Right cardiac atrium (tissue), 5 donors: ENCODE results near the gene AMER2. TPM values are rescaled to one million over a fixed set of nuclear protein-coding genes. Genes with fewer than 3 reads are reported as not detected.

Source experiments
- ATAC-seq, 2 donors: fragments of 200-7000 bp; cut with Tn5 transposase; one replicate each; pipeline versions ENCODE4 v1.8.0 to v1.9.1; 2020; ENCODE audit warnings: moderate library complexity in 2 of 2, mild to moderate bottlenecking in 1 of 2
- DNase-seq, 3 donors: peaks; one replicate each; pipeline ENCODE4 v3.0.0-alpha.2; 2020
- H3K27ac ChIP-seq: one replicate; pipeline ENCODE4 v1.5.1; 2013; ENCODE audit warnings: mild to moderate bottlenecking, low read length, control low read depth, moderate library complexity
- H3K27me3 ChIP-seq: one replicate; pipeline ENCODE4 v1.6.1; 2013; ENCODE audit not compliant: control insufficient read depth, insufficient read depth
- H3K4me1 ChIP-seq: one replicate; pipeline ENCODE4 v1.6.1; 2013; ENCODE audit warnings: low read length; ENCODE audit not compliant: control insufficient read depth, insufficient read depth
- H3K4me3 ChIP-seq: one replicate; pipeline ENCODE4 v1.5.1; 2013; ENCODE audit warnings: low read length, control low read depth
- H3K9me3 ChIP-seq: one replicate; pipeline ENCODE4 v1.6.1; 2013; ENCODE audit warnings: low read length; ENCODE audit not compliant: control insufficient read depth
- WGBS: extraction: QIAGEN DNeasy Blood & Tissue Kit; methylation state at CpG from one replicate; pipeline ENCODE4 v1.1.7; 2013; 5-methylcytosine and 5-hydroxymethylcytosine counted together
- intact Hi-C, 4 donors: fragments of 100-400 bp; cut with DNase I; formaldehyde crosslinking; loops; one replicate each; pipeline versions ENCODE4 v1.11.0 to v1.14.0; 2022 to 2023
- polyA plus RNA-seq: library from polyadenylated mRNA; stranded (reverse); fragments of 200-250 nt; gene quantifications from one replicate; pipeline ENCODE4 v1.2.3, GENCODE V29; 2013
- total RNA-seq, 4 donors: library from RNA; stranded (reverse); fragmentation: NEBNext Ultra II Directional; extraction: Animal tissue kit (Norgen Biotek cat#: 25700); gene quantifications; one replicate each; pipeline ENCODE4 v1.2.1, GENCODE V29; 2021
- donor health status: healthy with polysubstance abuse.
- donor health status: DM: no; HTN: yes; CAD: no.
- donor health status: DM: no; HTN: no; CAD: no.
- donor health status: DM: no; HTN: yes; CAD: no; lungs with severe emphysema.
- donor health status: DM: yes; HTN: yes; CAD: no.

The AMER2 gene
- total and polyA plus RNA-seq, 5 donors, result not detected

- H3K4me1 ChIP-seq, result no peaks in the 10 kb centered on the region
- H3K27me3 ChIP-seq, result no peaks in the 10 kb centered on the region
- 58% methylated on average over 18 of the region's 18 CpGs for WGBS
- ATAC-seq (no peak), DNase-seq (no peak)
- H3K27ac ChIP-seq, result no peak overlapping the region
- intact Hi-C loops, result no loop called here
- no peak overlapping the region for H3K4me3 ChIP-seq
- H3K9me3 ChIP-seq, result no peaks in the 10 kb centered on the region
Measured at GRCh38 chr13:25179832-25180774, 8.0 kb upstream of the AMER2 start.

GRCh38 chr13:25179011-25179410 lies 6.9 kb upstream of the AMER2 start:
- no peaks in the 10 kb centered on the region for H3K9me3 ChIP-seq
- ATAC-seq (no peak), DNase-seq (no peak)
- no peak overlapping the region for H3K27ac ChIP-seq
- WGBS, result 93% methylated on average over 3 of the region's 3 CpGs
- no peaks in the 10 kb centered on the region for H3K4me1 ChIP-seq
- intact Hi-C loops, result no loop called here
- no peak overlapping the region for H3K4me3 ChIP-seq
- no peaks in the 10 kb centered on the region for H3K27me3 ChIP-seq

GRCh38 chr13:25178070-25178469 lies 6.0 kb upstream of the AMER2 start:
- DNase-seq, result no peak

DNA sequence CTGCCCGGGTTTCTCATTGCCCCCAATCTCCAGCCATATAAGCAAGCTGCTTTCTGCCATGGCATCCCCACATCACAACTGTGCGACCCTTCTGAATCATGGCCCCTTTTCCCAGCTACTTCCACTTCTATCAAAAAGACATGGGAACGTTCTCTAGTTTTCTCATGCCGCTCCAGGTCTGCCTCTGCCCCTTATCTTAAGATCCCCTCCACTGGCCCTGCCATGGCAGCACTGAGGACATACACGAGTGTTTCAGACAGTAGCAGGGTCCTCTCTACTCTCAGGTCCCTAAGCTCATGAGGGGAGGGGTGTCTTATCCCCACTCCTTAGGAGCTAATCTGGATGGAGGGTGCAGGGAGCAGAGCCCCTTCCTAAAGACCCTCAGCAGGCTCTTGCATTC lies 5.5 kb upstream of the AMER2 start:
- Histone ChIP-seq H3K27ac (no peak overlapping the region), H3K4me3 (no peak overlapping the region), H3K27me3 (no peaks in the 10 kb centered on the region), H3K9me3 (no peaks in the 10 kb centered on the region), H3K4me1 (no peaks in the 10 kb centered on the region)
- intact Hi-C loops, result no loop called here
- no peak for ATAC-seq
- WGBS, result 77% methylated on average over 5 of the region's 5 CpGs
- DNase-seq, result no peak

More at GRCh38 chr13:25178070-25178469, 6.0 kb upstream of the AMER2 start:
- no peak overlapping the region for H3K27ac ChIP-seq
- H3K27me3 ChIP-seq, result no peaks in the 10 kb centered on the region
- ATAC-seq, result no peak
- no peak overlapping the region for H3K4me3 ChIP-seq
- 71% methylated on average over 3 of the region's 3 CpGs for WGBS
- H3K9me3 ChIP-seq, result no peaks in the 10 kb centered on the region
- intact Hi-C loops, result no loop called here
- H3K4me1 ChIP-seq, result no peaks in the 10 kb centered on the region

GRCh38 chr13:25177012-25177411 lies 4.9 kb upstream of the AMER2 start:
- 22% methylated on average over 1 of the region's 1 CpG for WGBS
- DNase-seq, result no peak
- Histone ChIP-seq H3K9me3 (no peaks in the 10 kb centered on the region), H3K27ac (no peak overlapping the region), H3K4me1 (no peaks in the 10 kb centered on the region), H3K27me3 (no peaks in the 10 kb centered on the region), H3K4me3 (no peak overlapping the region)
- no peak for ATAC-seq
- intact Hi-C loops, result no loop called here

GRCh38 chr13:25175431-25175830 lies 3.3 kb upstream of the AMER2 start:
- Histone ChIP-seq H3K4me3 (no peak overlapping the region), H3K27me3 (no peaks in the 10 kb centered on the region), H3K27ac (no peak overlapping the region), H3K9me3 (no peaks in the 10 kb centered on the region), H3K4me1 (no peaks in the 10 kb centered on the region)
- no peak for DNase-seq
- WGBS, result 88% methylated on average over 3 of the region's 3 CpGs
- intact Hi-C loops, result no loop called here
- no peak for ATAC-seq

DNA sequence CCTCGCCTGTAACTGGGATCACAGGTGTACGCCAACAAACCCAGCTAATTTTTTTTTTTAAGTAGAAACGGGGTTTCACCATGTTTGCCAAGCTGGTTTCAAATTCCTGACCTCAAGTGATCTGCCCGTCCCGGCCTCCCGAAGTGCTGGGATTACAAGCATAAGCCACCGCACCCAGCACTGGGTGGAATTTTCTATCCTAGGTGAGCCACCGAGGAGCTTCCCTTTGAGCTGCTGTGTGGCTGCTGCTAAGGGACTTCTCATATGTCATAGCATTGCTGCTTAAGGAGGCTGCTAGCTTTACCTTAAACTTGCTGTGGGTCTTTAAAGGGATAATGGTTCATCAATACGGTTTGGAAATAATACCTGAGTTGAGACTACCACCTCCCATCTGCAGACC lies 2.9 kb upstream of the AMER2 start:
- Histone ChIP-seq H3K9me3 (no peaks in the 10 kb centered on the region), H3K4me1 (no peaks in the 10 kb centered on the region), H3K27ac (no peak overlapping the region), H3K4me3 (no peak overlapping the region), H3K27me3 (no peaks in the 10 kb centered on the region)
- intact Hi-C loops, result no loop called here
- no peak for ATAC-seq
- no peak for DNase-seq
- 89% methylated on average over 9 of the region's 9 CpGs for WGBS

GRCh38 chr13:25174304-25174703 lies 2.2 kb upstream of the AMER2 start:
- no peak for ATAC-seq
- 78% methylated on average over 4 of the region's 4 CpGs for WGBS

DNA sequence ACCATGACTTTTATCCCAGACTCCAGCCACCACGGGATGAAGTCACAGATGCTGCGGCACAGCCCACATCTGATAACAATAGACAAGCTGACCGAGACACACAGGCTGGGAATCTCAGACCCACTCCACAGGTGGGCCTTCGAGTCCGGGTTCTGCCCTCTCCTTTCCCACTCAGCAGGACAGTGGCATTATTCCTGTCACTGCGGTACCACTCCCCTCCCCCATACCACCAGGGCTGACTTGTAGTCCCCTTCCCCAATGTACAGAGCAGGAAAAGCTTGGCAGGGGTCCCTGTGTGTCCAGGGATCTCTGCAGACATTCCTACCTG lies 179 bp upstream of the AMER2 start:
- Histone ChIP-seq H3K4me3 (no peak overlapping the region), H3K27me3 (no peaks in the 10 kb centered on the region), H3K9me3 (no peaks in the 10 kb centered on the region), H3K4me1 (no peaks in the 10 kb centered on the region), H3K27ac (no peak overlapping the region)
- ATAC-seq (no peak), DNase-seq (no peak)
- WGBS, result 18% methylated on average over 6 of the region's 6 CpGs
- intact Hi-C loops, result no loop called here

More at GRCh38 chr13:25174304-25174703, 2.2 kb upstream of the AMER2 start:
- no peaks in the 10 kb centered on the region for H3K27me3 ChIP-seq
- no peak overlapping the region for H3K27ac ChIP-seq
- H3K4me3 ChIP-seq, result no peak overlapping the region
- intact Hi-C loops, result no loop called here
- no peak for DNase-seq
- H3K9me3 ChIP-seq, result no peaks in the 10 kb centered on the region
- H3K4me1 ChIP-seq, result no peaks in the 10 kb centered on the region

DNA sequence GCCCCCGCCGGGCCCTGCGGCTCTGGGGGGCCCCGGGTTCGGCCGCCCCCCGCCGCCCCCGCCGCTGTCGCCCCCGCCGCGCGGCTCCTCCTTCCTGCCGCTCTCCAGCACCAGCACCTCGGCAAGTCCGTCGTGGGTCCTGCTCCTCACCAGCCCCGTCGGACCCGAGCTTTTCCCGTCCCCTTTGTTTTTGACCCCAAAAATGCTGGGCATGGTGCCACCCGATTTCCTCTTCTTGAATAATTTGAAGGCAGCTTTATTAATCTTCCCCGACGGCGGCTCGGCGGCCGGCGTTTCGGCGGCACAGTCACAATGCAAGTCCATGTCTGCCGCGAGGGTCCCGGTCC lies 945 bp downstream of the AMER2 start:
- intact Hi-C loops, result no loop called here
- peak in 1 of 3 donors; percentile 43 for DNase-seq
- WGBS, result under 1% methylated on average over 35 of the region's 36 CpGs
- Histone ChIP-seq H3K27me3 (no peaks in the 10 kb centered on the region), H3K4me3 (peak overlapping the region; percentile 30), H3K27ac (no peak overlapping the region), H3K4me1 (no peaks in the 10 kb centered on the region), H3K9me3 (no peaks in the 10 kb centered on the region)
- ATAC-seq, result no peak

GRCh38 chr13:25170554-25171111 lies 1.5 kb downstream of the AMER2 start:
- DNase-seq (no peak), ATAC-seq (peak in 1 of 2 donors; percentile 11)
- 3% methylated on average over 75 of the region's 75 CpGs for WGBS
- Histone ChIP-seq H3K4me1 (no peaks in the 10 kb centered on the region), H3K4me3 (peak overlapping the region; percentile 30), H3K27ac (no peak overlapping the region), H3K27me3 (no peaks in the 10 kb centered on the region), H3K9me3 (no peaks in the 10 kb centered on the region)
- intact Hi-C loops, result no loop called here
